ENCODE data around the gene KCNN3. TPM values are rescaled to one million over a fixed set of nuclear protein-coding genes. Genes with fewer than 3 reads are reported as not detected.
A peak's percentile ranks its signal among the peaks of the same experiment; 100 is the strongest.

KCNN3 gene
- total RNA-seq, 1 experiment from 2014 or later, result 0.26 TPM

DNA sequence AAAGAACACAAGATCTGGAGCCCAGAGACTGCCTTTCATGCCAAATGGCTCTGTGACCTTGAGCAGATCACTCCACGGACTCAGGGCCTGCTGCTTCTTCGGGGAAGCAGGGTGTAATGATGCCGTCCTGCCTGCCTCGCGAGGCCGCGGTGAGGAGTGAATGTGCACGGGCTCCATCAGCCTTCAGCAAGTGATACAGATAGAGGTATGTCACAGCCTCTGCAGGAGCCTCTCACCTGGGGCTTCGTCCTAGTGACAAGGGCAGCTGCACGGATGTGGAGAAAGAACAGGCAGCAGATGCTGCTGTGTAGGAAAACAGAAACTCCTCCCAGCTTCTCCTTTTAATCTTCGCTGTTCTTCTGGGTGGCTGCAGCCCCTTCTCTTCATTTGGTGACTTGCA lies 127.5 kb downstream of the KCNN3 start:
- TF ChIP-seq EZH2 (IDR thresholded peaks at IDR 0.05; ENCODE audit: low read length, unreplicated experiment) (no peak), EZH2phosphoT487 (IDR thresholded peaks at IDR 0.05; ENCODE audit: borderline replicate concordance, low read length) (no peak)
- TF ChIP-seq, protein P1, sequence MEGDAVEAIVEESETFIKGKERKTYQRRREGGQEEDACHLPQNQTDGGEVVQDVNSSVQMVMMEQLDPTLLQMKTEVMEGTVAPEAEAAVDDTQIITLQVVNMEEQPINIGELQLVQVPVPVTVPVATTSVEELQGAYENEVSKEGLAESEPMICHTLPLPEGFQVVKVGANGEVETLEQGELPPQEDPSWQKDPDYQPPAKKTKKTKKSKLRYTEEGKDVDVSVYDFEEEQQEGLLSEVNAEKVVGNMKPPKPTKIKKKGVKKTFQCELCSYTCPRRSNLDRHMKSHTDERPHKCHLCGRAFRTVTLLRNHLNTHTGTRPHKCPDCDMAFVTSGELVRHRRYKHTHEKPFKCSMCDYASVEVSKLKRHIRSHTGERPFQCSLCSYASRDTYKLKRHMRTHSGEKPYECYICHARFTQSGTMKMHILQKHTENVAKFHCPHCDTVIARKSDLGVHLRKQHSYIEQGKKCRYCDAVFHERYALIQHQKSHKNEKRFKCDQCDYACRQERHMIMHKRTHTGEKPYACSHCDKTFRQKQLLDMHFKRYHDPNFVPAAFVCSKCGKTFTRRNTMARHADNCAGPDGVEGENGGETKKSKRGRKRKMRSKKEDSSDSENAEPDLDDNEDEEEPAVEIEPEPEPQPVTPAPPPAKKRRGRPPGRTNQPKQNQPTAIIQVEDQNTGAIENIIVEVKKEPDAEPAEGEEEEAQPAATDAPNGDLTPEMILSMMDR (conservative IDR thresholded peaks at IDR 0.05; ENCODE audit: low read depth, low read length), result no peak
- Histone ChIP-seq H3K27ac (ENCODE audit: low read length) (no peak overlapping the region), H3K36me3 (ENCODE audit: low read depth, low read length) (no peaks in the 10 kb centered on the region), H3K9me3 (ENCODE audit: low read length) (no peaks in the 10 kb centered on the region), H3K9ac (ENCODE audit: low read length) (no peak overlapping the region), H2AFZ (ENCODE audit: low read length) (no peak overlapping the region), H3K27me3 (ENCODE audit: low read length) (peaks cover 89% of the 10 kb centered on the region), H3F3A (ENCODE audit: low read length, unreplicated experiment) (no peaks in the 10 kb centered on the region), H3K79me2 (ENCODE audit: low read length) (no peaks in the 10 kb centered on the region), H4K20me1 (ENCODE audit: low read length) (no peaks in the 10 kb centered on the region), H3K4me3 (ENCODE audit: low read length) (no peak overlapping the region), H3K9me2 (replicated peaks; ENCODE audit: low read length) (no peaks in the 10 kb centered on the region), H3K4me2 (ENCODE audit: low read length) (no peak overlapping the region), H3K4me1 (ENCODE audit: insufficient read depth, low read length) (no peaks in the 10 kb centered on the region)
- POLR2A ChIA-PET (ENCODE audit: unreplicated experiment), result no interaction called here
- intact Hi-C loops (cut with micrococcal nuclease), result no loop called here
- CTCF ChIA-PET, result no interaction called here
- BruUV-seq (replicated peaks), result no TSS peak
- ATAC-seq (no peak), DNase-seq (no peak)

DNA sequence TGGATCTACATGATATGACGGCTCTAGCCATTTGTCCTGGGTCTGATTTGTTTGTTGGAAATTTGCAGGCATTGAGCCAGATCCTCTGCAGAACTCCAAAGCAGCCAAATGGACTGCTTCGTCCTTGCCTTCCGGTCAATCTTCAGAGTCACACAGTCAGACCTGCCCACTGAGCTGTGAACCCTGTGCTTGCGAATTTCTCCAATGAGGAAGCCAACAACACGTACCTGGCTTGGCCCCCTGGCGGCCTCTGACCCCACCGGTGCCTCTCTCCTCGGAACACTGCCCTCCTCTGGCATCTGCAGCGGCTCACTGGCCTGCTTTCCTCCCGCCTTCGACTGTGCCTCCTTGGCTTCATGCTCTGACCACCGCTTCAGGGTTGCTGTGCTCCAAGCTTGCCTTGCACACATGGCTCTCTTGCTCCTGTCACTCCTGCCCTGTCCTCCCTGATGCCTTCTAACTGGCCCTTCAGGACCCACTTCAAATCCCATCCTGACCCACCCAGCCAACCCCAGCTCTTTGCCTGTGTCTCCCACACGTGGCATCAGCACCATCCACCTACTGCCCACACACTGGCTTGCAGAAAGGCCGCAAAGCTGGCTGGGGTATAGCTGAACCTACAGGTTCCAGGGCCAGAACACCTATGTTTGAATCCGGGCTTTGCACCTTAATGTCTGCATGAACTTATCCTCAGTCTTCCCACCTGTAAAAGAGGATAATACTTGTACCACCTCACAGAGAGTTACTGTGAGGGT lies 128.2 kb downstream of the KCNN3 start:
- Histone ChIP-seq H3K4me3 (ENCODE audit: low read length) (no peak overlapping the region), H3K27ac (ENCODE audit: low read length) (no peak overlapping the region), H3K9me3 (ENCODE audit: low read length) (no peaks in the 10 kb centered on the region), H2AFZ (ENCODE audit: low read length) (no peak overlapping the region), H3K27me3 (ENCODE audit: low read length) (peaks cover 85% of the 10 kb centered on the region), H3K36me3 (ENCODE audit: low read depth, low read length) (no peaks in the 10 kb centered on the region), H3K9me2 (replicated peaks; ENCODE audit: low read length) (no peaks in the 10 kb centered on the region), H3K9ac (ENCODE audit: low read length) (no peak overlapping the region), H3K79me2 (ENCODE audit: low read length) (no peaks in the 10 kb centered on the region), H3K4me1 (ENCODE audit: insufficient read depth, low read length) (peaks cover 4% of the 10 kb centered on the region), H4K20me1 (ENCODE audit: low read length) (no peaks in the 10 kb centered on the region), H3K4me2 (ENCODE audit: low read length) (no peak overlapping the region), H3F3A (ENCODE audit: low read length, unreplicated experiment) (no peaks in the 10 kb centered on the region)
- no peak for ATAC-seq
- no TSS peak for BruUV-seq (replicated peaks)
- ChIA-PET CTCF (no interaction called here), POLR2A (ENCODE audit: unreplicated experiment) (no interaction called here)
- intact Hi-C loops (cut with micrococcal nuclease), result no loop called here
- DNase-seq, result no peak
- TF ChIP-seq, protein P1 (conservative IDR thresholded peaks at IDR 0.05; ENCODE audit: low read depth, low read length), result peak; percentile 39
- TF ChIP-seq EZH2 (IDR thresholded peaks at IDR 0.05; ENCODE audit: low read length, unreplicated experiment) (no peak), EZH2phosphoT487 (IDR thresholded peaks at IDR 0.05; ENCODE audit: borderline replicate concordance, low read length) (no peak)

DNA sequence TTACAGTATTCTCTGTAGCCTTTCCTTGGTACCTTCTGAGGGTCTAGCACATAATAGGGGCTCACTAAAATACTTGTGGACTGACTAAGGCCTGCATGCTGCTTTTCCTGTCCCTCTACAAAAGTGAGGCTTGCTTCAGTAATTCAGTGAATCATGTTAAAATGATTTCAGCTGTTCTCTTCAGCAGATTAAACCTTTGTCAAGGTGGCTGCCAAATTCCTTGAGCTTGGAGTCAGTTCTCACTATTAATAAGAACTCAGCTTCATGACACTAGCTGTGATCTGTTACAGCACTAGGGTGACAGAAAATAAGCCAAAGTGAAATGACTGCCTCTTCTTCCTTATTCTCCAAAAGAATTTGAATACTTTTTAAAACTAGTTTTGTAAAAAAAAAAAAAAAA lies 128.8 kb downstream of the KCNN3 start:
- no TSS peak for BruUV-seq (replicated peaks)
- DNase-seq, result no peak

More for the DNA sequence above, 128.8 kb downstream of the KCNN3 start:
- H3K36me3 ChIP-seq (ENCODE audit: low read depth, low read length), result no peaks in the 10 kb centered on the region
- no peak overlapping the region for H3K4me3 ChIP-seq (ENCODE audit: low read length)
- TF ChIP-seq EZH2 (IDR thresholded peaks at IDR 0.05; ENCODE audit: low read length, unreplicated experiment) (no peak), EZH2phosphoT487 (IDR thresholded peaks at IDR 0.05; ENCODE audit: borderline replicate concordance, low read length) (no peak)
- TF ChIP-seq, protein P1 (conservative IDR thresholded peaks at IDR 0.05; ENCODE audit: low read depth, low read length), result no peak
- H3K4me2 ChIP-seq (ENCODE audit: low read length), result no peak overlapping the region
- no peak for ATAC-seq
- no peaks in the 10 kb centered on the region for H4K20me1 ChIP-seq (ENCODE audit: low read length)
- H3K4me1 ChIP-seq (ENCODE audit: insufficient read depth, low read length), result peaks cover 8% of the 10 kb centered on the region
- POLR2A ChIA-PET (ENCODE audit: unreplicated experiment), result no interaction called here
- H3K79me2 ChIP-seq (ENCODE audit: low read length), result no peaks in the 10 kb centered on the region
- no peaks in the 10 kb centered on the region for H3K9me2 ChIP-seq (replicated peaks; ENCODE audit: low read length)
- peaks cover 79% of the 10 kb centered on the region for H3K27me3 ChIP-seq (ENCODE audit: low read length)
- H3K27ac ChIP-seq (ENCODE audit: low read length), result no peak overlapping the region
- CTCF ChIA-PET, result interaction anchor here (0.6 kb wide), 1 partner anchor 177 kb away, joined by 3 read pairs; no protein-coding TSS in a partner anchor
- no peaks in the 10 kb centered on the region for H3K9me3 ChIP-seq (ENCODE audit: low read length)
- no peak overlapping the region for H3K9ac ChIP-seq (ENCODE audit: low read length)
- no peak overlapping the region for H2AFZ ChIP-seq (ENCODE audit: low read length)
- H3F3A ChIP-seq (ENCODE audit: low read length, unreplicated experiment), result no peaks in the 10 kb centered on the region
- intact Hi-C loops (cut with micrococcal nuclease), result no loop called here
